HL-60 (cell line): Measurements from ENCODE around the gene CCDC196.

Source experiments
- CTCF ChIP-seq: IDR thresholded peaks from one replicate; pipeline ENCODE4 v1.5.1; 2011; ENCODE audit warnings: low read length, control low read depth, inconsistent platforms; ENCODE audit not compliant: insufficient read depth
- GABPA ChIP-seq: IDR thresholded peaks from 2 replicates; pipeline ENCODE4 v1.6.1; 2012; ENCODE audit warnings: low read depth
- POLR2AphosphoS5 ChIP-seq: IDR thresholded peaks from 2 replicates; pipeline ENCODE4 v1.6.1; 2012; ENCODE audit warnings: low read depth
- REST ChIP-seq: IDR thresholded peaks from 2 replicates; pipeline ENCODE4 v1.6.1; 2012; ENCODE audit warnings: low read depth; ENCODE audit not compliant: insufficient replicate concordance
- SPI1 ChIP-seq: IDR thresholded peaks from 2 replicates; pipeline ENCODE4 v1.6.1; 2012; ENCODE audit warnings: low read depth, mild to moderate bottlenecking, borderline replicate concordance

- no peak for TF ChIP-seq CTCF
- no peak for TF ChIP-seq REST
- no peak for TF ChIP-seq POLR2AphosphoS5
- TF ChIP-seq GABPA = no peak
- no peak for TF ChIP-seq SPI1
Observed at GRCh38 chr14:66482873-66483272, 3.3 kb upstream of the CCDC196 start.
